Eye (tissue), 1 donor: ENCODE results near the gene TNXB.
"Not testable (repeated sequence)": the region's sequence is repeated elsewhere in the genome, so short reads cannot be mapped to it uniquely, and the experiment has no call there.

ENCODE experiments used
- DNase-seq: peaks from one replicate; pipeline ENCODE4 v3.0.0-alpha.2; 2015

TNXB gene

DNA sequence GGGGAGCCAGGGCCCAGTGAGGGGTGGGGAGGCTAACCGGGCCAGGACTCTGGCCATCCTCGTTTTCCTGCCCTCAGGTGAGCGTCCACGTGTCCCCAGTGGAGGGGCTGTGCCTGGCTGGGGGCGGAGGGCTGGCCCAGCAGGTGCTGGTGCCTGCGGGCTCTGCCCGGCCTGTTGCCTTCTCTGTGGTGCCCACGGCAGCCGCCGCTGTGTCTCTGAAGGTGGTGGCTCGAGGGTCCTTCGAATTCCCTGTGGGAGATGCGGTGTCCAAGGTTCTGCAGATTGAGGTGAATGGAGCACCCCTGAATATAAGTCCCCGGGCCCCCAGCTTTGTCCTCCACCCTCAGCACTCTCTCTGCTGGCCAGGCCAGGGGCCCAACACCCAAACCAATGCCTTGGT, 114.7 kb downstream of the TNXB start:
- DNase-seq = not testable (repeated sequence)
